NCI-H748 (cell line): Measurements from ENCODE around the gene NEURL1B.
"Not testable (repeated sequence)": the region's sequence is repeated elsewhere in the genome, so short reads cannot be mapped to it uniquely, and the experiment has no call there.

Source experiments
- DNase-seq: peaks from one replicate; lab custom pipeline; 2025; ENCODE audit not compliant: unreplicated experiment; lab: John Stamatoyannopoulos, UW

Gene NEURL1B

DNA sequence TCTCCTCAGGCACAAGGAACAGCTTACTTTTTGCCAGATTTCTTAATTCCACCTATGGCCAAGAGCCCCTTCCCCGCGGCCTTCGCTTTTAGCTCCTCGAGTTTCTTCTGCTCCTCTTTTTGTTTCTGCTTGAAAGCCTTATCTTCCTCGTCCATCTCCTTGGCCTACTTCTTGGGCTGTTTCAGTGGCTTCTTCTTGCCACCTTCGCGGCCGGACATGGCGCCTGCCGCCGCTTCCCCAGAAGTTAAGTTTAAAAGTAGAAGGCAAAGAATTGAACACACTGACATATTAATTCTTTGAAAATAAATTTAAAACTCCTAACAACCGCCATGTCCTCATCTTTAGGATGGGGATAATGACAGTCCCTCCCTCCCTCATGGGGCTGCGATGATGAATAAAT lies 15.4 kb downstream of the NEURL1B start:
- DNase-seq = not testable (repeated sequence)

DNA sequence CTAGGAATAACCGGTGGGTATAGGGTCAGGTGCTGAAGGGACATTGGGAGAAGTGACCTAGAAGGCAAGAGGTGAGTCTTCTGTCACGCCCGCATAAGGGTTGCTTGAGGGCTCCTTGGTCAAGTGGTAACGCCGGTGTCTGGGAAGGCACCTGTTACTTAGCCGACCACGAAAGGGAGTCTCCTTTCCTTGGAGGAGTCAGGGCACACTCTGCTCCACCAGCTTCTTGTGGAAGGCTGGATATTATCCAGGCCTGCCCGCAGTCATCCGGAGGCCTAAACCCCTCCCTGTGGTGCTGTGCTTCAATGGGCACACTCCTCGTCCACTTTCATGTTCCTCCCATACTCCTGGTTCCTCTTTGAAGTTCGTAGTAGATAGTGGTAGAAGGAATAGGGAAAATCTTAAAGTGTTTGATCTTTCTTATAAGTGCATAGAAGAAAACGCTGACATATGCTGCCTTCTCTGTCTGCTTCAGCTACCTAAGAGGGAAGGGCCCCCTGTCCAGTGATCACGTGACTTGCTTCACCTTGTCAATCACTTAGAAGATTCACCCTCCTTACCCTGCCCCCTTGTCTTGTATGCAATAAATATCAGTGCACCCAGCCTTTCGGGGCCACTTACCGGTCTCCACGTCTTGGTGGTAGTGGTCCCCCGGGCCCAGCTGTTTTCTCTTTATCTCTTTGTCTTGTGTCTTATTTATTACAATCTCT lies 16.6 kb downstream of the NEURL1B start:
- not testable (repeated sequence) for DNase-seq

DNA sequence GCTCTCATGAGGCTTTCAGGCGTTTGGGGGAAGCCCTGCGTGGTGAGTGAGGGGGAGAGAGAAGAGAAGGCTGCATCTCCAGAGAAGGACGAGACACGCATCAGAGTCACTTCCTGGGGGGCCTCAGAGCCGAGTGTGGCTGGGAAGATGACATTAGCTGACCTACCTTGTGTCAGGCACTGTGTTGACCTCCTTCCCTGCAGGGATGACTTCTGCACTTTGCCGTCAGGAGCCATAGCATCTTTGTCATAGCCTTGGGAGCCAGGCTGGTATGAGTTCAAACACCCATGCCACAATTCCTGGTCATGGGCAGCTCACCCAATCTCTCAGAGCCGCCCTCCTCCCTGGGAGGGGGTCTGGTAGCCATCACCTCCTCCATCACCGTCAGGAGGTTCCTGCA lies 17.3 kb downstream of the NEURL1B start:
- no peak for DNase-seq

DNA sequence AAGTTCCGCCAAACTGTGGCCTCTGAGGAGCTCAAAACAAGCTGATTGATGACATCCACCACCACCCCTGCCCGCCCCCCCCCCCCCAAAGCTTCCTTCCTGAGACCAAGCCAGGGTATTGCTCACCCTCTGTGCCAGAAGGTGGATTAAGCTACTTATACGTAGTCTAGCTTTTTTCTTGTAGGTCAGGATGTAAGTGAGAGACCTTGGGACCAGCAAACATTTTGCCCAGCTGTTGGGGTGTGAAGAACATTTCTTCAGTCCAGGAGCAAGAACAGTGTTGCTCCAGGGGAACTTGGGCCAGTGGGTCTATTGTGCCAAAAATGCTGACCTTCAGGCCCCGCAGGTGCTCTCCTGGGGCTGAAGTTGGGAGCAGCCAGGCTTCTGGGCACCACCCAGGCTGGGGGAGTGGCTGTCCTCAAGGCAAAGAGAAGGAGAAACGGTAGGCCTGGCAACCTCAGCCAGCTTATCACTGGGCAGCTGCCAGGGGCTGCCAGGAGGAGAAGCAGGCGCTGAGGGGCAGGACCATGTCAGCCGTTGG lies 18.0 kb downstream of the NEURL1B start:
- no peak for DNase-seq

DNA sequence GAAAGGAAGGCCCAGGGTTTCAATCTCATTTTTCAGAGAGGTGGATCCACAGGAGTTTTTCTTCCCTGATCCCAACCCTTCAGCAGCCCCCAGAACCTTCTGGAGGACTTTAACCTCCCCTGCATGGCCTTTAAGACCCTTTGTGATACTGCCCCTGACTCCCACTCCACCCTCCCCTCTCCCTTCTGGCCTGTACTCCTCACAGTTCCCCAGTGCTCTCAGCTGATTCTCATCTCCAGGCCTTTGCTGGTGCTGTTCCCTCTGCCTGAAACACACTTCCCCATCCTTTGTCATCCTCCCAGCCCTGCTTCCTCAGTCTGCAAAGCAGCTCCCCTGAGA lies 18.5 kb downstream of the NEURL1B start:
- no peak for DNase-seq

DNA sequence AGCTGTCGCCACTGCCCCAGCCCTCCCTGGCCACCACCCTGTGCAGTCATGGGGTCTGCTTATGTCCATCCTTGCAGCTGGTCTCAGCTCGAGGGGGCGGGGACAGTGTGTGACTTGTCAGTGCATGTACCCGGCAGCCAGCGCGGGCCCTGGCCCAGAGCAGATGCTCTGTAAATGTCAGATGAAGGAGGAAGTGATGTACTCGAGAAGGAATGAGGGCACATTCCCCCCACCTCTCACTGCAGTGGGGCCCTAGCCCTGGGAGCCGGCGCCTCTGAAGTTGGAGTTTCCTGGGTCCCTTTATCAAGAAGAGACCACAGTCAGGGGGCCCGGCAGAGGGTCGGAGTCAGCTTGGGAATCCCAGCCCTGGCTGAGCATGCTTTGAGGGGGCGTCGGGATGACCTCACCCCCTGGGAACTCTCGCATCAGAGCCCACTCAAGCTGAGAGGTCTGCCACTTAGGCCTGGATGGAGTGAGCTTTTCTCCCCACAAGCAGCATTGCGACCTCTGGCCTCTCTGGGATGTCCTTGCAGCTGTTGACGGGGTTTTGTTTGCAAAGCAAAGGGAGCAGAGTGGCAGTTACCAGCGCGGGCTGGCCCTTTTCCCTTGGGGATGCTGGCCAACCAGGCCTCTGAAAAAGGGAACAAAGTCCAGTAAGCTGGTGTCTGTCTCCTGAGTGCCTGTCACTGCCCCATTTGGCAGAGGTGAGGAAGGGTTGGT lies 19.0 kb downstream of the NEURL1B start:
- peak; percentile 35 for DNase-seq

DNA sequence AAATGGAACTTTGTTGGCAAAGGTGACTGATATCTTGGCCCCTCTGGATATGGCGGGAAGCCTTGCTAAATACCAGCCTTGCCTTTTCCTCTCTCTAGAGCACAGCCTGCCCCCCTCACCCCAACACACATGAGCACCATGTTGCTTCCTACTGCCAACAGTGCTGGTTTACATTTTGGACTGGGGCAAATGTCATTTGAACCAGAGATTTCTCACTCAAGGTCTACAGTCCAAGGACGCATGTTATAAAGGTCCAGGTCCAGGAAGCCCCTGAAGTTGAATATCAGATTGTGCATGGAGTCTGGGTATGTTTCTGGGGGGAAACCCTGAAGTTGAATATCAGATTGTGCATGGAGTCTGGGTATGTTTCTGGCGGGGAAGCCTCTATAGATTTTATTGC lies 19.9 kb downstream of the NEURL1B start:
- DNase-seq = no peak

DNA sequence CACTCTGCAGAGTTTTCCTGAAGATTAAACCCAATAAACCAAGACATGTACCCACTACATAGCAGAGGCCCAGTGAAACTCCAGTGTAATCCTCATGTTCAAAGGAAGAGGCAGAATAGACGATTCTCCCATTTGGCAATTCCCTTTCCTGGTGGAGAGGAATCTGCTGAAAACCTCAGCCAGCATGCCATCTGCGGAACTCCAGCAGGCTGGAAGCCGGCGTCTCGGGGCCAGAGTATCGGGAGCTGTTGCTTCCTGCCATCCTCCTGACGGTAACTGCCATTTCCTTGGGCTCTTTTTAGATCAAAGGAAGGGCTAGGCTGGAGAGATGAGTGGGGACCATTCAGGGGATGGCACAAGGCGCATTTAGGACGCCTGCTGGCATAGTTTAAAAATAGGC lies 20.5 kb downstream of the NEURL1B start:
- no peak for DNase-seq

DNA sequence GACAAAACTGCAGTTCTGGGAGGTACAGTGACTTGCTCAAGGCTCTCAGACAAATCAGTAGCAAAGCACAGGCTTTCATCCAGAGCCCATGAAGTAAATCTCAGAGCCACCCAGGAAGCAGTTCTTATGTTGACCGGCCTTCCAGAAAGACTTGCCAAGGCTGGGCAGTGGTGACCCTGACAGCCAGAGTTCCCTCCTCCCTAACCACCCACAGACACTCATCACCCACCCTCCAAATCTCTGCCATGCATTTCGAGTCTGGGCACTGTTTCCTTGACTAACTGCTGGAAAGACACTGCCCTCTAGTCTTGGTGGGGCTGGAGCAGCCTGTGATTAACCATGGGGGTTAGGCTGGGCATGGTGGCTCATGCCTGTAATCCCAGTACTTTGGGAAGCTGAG lies 21.5 kb downstream of the NEURL1B start:
- DNase-seq = no peak

DNA sequence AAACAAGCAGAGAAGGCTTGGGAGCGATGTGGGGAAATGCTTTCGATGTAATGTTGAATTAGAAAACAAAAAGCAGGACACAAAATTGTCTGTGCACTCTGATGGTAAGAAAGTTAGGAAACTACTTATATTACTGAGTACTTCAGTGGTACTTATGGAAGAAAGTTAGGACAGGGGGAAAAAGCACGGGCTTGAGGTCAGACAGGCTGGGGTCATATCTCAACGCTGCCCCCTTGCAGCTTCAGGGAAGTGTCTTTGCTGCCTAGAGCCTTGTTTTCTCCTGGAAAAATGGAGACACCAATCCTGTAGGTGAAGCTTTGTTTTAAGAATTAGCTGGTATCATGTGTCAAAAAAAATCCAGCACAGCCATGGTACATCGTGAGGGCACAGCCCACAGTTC lies 23.0 kb downstream of the NEURL1B start:
- DNase-seq = no peak

DNA sequence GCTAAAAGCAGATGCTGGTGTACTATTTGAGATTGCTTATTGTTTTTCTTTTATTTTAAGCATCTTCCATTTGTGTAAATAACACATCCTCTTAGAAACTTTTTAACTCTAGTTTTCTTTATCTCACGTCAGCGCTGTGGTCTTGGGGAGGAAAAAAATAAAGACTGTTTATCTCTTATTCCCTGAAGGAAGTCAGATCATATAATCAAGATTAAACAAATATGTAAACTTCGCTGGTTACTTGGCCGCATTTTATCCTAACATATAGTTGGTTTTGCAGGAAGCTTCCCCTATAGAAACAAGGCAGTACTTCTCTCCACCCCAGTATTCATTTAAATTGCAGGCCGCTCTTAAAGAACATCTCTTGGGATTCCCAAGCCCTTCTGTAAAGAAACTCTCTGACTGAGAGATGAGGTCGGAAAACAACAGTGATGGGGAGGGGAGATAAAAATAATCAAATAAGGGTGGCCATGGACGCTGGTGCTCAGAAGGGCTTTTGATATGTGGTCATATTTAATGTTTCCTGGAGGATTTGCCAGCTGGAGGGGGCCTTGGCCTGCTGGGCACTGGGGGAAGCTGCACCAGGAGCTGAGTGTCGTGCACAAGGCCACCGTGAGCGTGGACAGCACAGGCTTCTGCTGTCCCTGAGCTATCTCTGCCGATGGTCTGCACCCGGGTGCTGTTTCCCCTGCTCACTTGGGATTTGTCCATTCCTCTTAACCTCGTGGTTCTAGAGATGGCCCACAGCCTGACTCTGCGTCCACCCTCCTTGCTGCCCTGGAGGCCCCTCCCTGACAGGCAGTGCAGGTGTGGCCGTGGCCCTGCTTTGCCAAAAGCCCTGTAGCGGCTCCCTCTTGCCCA lies 23.8 kb downstream of the NEURL1B start:
- no peak for DNase-seq

DNA sequence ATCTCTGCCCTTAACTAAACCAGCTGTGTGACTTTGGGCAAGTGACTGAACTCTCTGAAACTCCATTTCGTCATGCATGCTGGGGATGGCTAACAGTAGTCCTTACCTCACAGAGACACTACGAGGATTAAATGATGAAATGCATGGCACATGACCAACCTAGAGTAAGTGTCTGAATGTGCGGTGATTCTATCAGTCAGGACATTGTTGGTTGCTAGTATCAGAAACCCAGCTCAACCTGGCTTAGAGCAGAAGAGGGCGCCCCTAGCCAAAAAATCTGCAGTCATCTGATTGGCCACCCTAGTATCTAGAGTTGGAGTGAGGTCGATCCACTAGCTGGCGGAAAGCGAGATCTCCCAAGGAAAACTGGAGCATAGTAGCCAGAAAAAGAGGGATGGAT lies 25.2 kb downstream of the NEURL1B start:
- no peak for DNase-seq

DNA sequence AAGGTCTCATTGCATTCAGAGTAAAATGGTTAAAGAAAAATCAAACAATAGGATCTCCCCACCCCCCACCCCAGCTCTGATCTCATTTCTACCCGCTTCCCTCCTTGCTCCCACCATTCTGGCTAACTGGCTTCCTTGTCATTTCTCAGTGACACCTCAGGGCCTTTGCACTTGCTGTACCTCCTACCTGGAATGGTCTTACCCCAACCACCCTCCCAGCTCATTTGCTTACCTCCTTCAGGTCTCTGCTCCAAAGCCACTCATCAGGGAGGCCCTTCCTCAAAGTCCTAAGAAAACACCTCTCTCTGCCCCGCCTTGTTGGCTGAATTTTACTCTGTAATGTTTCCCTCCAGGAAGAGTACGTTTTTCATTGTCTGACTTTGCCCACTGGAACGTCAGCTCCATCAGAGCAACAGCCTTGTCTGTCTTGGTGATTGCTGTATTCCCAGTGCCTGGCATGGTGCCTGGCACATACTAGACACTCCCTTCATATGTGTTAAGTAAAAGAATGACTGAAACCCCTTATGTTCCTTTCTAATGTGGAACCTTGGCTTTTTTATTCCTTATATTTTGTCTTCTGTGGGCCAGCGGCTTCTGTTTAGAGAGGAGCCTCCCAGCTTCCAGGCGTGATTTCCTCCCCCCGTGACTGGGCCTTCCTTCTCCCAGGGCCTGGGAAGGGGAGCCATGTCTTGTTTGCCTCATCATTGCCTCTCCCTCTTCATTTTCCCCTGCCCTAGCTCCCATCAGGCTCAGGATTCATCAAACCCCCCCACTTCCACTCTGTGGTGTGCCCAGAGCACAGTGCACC lies 26.9 kb downstream of the NEURL1B start:
- DNase-seq = no peak

DNA sequence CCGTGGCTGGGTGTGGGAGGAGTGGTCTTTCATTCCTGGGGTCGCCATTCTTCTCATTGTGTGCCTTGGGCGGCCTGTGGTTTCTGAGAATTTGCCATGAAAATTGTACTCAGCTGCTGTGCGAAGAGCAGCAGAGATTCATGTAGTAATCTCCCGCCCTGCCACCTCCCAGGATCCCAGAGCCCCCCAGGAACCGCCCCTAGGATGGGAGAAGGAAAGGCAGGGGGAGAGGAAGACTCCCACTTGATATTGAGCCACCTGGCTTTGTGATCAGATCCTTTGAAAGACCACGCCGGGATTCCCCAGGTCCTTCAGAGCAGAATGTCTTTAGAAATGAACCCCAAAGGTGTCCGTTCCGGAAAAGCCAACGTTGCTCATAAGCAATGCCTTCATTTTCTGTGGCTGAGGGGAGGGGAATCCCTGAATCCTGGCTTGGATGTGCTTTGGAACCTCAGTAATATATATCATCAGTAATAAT lies 27.6 kb downstream of the NEURL1B start:
- no peak for DNase-seq

DNA sequence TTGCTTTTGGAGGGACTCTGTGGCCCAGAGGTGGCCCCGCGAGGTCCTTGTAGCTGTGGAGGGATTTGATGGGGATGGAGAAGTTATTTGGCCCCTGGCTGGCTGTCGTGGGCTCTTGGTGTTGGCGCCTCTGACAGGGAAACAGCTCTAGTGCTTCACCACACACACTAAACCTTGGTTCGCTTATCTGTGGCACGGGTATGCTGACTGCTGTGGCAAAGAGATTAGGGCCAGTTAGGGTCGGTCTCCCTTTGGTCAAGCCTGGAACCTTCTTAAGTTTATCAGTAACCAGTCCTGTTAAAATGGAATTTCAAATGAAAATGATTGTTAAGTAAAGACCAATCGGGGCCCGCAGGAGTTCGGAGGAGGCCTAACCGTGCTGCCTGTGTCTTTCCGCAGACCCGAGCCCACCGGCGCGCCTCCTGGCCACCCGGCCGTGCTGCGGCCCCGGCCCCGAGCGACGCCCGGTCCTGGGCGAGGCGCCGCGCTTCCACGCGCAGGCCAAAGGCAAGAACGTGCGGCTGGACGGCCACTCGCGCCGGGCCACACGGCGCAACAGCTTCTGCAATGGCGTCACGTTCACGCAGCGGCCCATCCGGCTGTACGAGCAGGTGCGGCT lies 28.4 kb downstream of the NEURL1B start:
- no peak for DNase-seq

DNA sequence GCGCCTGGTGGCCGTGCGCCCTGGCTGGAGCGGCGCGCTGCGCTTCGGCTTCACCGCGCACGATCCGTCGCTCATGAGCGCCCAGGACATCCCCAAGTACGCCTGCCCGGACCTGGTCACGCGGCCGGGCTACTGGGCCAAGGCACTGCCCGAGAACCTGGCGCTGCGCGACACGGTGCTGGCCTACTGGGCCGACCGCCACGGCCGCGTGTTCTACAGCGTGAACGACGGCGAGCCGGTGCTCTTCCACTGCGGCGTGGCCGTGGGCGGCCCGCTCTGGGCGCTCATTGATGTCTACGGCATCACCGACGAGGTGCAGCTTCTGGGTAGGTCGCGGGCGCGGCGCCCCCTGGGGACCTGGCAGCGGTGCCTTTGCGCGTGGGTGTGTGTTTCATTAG lies 28.9 kb downstream of the NEURL1B start:
- DNase-seq = no peak

DNA sequence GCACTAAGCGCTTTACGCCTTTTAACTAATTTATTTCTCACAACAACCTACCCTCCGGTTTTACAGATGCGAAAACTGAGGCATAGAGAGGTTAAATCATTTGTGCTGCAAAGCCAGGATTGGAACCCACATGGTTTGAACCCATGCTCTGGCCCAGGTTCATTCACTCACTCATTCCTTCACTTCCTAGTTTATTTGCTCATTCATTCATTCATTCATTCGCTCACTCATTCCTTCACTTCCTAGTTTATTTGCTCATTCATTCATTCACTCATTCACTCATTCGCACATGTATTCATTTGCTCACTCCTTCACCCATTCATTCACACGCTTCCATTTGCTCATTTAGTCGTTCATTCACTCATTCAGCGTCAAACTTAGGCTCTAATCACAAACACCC lies 29.4 kb downstream of the NEURL1B start:
- DNase-seq = no peak

DNA sequence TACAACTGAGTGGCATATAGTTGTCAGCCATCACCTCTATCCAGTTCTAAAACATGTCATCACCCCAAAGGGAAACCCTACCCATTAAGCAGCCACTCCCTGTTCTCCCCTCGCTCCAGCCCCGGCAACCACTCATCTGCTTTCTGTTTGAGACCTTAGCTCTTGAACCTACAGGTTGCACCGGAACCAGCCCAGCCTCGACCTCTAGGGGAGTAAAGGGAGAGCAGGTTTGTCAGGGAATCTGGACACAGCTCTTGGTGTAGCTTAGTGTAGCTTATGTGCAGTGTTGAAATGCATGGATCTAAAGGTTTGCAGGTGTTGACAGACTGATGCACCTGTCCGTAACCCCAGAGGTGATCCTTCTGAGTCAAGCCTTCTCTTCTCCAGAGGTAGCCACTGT lies 30.0 kb downstream of the NEURL1B start:
- DNase-seq = no peak

DNA sequence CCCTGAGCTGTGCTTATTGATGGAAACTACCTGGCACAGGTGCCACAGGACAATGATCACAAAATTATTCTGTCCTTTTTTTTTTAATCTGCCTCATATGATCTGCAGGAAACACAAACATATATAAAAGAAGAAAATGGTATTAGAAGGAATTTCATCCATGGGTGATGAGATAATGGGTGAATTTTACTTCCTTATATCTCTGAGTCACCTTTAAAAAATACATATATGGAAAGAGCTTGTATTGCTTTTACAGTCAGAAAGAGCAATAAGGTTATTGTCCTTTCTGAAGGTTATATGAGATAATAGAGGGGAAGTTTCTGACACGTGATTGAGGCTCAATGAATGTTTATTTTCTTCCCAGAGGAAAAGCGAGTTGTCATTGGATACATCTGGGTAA lies 31.6 kb downstream of the NEURL1B start:
- DNase-seq = no peak

DNA sequence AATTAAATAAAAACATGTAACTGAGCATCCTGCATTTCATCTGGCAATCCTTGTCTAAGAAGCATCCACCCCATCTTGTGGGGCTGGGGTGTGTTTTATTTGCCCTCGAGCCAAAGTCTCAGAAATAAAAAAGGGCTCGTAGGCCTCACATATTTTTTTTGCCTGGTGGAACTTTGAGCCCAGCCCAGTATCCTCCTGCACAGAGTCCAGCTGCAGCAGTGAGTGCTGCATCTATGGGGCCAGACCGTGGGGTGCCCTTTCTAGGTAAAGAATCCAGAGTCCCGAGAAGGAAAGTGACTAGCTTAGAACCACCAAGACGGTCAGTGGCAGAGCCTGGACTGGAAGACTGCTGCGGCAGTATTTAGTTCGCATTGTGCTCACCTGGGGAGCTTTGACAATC lies 33.1 kb downstream of the NEURL1B start:
- DNase-seq = no peak
